ENCODE data around the gene GUK1. TPM values are rescaled to one million over a fixed set of nuclear protein-coding genes. Genes with fewer than 3 reads are reported as not detected.
"Not testable (repeated sequence)": the region's sequence is repeated elsewhere in the genome, so short reads cannot be mapped to it uniquely, and the experiment has no call there.

The GUK1 gene
- total and polyA plus RNA-seq, 4 donors, result 167 to 396 (median 347) TPM

DNA sequence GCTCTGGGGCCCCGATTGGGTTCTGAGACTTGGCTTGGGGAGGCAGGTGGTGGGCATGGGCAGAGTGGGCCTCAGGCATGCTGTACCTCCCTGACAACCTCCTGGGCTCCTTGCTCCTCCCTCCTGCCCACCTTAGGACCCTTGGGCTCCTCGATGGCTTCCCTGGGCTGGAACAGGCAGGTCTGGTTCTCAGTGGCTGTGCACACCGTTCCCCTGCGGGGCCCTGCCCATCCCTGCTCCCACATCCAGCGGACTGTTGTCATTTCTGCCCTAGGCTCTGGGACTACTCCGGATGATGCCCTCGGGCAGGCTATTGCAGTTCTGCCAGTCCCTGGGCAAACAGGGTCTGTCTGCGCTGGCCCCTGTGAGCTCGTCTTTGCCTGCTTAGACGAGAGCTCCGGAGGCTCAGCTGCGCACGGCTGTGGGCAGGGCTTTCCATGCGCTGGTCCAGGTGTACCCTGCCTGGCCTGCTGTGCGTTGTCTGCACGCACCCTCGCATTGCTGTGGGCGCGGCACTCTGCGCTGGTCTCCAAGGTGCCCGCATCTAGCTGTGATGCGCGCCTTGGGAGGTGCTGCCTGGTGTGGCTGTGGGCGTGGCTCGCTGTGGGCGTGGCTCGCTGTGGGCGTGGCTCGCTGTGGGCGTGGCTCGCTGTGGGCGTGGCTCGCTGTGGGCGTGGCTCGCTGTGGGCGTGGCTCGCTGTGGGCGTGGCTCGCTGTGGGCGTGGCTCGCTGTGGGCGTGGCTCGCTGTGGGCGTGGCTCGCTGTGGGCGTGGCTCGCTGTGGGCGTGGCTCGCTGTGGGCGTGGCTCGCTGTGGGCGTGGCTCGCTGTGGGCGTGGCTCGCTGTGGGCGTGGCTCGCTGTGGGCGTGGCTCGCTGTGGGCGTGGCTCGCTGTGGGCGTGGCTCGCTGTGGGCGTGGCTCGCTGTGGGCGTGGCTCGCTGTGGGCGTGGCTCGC lies 33.7 kb downstream of the GUK1 start:
- H3K4me1 ChIP-seq (ENCODE audit: control insufficient read depth, insufficient read depth, low read length); H3K9me3 ChIP-seq (ENCODE audit: control insufficient read depth, insufficient read depth, low read length); DNase-seq (ENCODE audit: low read depth in 4 of 6, low spot score in 6 of 6); H3K4me3 ChIP-seq (ENCODE audit: low read depth, low read length); H3K27me3 ChIP-seq (ENCODE audit: control insufficient read depth, insufficient read depth, low read length); H3K27ac ChIP-seq (ENCODE audit: low read depth, low read length): not testable (repeated sequence)
- 55% methylated on average over 29 of the region's 69 CpGs for WGBS (ENCODE audit: insufficient coverage)
- peaks cover 69% of the 10 kb centered on the region for H3K36me3 ChIP-seq (ENCODE audit: control insufficient read depth, insufficient read depth, low read length)

- Histone ChIP-seq H3K9me3 (ENCODE audit: control insufficient read depth, insufficient read depth, low read length) (no peaks in the 10 kb centered on the region), H3K4me1 (ENCODE audit: control insufficient read depth, insufficient read depth, low read length) (peaks cover 9% of the 10 kb centered on the region), H3K27me3 (ENCODE audit: control insufficient read depth, insufficient read depth, low read length) (no peaks in the 10 kb centered on the region), H3K36me3 (ENCODE audit: control insufficient read depth, insufficient read depth, low read length) (peaks cover 67% of the 10 kb centered on the region), H3K27ac (ENCODE audit: low read depth, low read length) (no peak overlapping the region), H3K4me3 (ENCODE audit: low read depth, low read length) (no peak overlapping the region)
- 85% methylated on average over 52 of the region's 52 CpGs for WGBS (ENCODE audit: insufficient coverage)
- no peak for DNase-seq (ENCODE audit: low read depth in 4 of 6, low spot score in 6 of 6)
Measured at GRCh38 chr1:228174482-228175315, 34.6 kb downstream of the GUK1 start.

DNA sequence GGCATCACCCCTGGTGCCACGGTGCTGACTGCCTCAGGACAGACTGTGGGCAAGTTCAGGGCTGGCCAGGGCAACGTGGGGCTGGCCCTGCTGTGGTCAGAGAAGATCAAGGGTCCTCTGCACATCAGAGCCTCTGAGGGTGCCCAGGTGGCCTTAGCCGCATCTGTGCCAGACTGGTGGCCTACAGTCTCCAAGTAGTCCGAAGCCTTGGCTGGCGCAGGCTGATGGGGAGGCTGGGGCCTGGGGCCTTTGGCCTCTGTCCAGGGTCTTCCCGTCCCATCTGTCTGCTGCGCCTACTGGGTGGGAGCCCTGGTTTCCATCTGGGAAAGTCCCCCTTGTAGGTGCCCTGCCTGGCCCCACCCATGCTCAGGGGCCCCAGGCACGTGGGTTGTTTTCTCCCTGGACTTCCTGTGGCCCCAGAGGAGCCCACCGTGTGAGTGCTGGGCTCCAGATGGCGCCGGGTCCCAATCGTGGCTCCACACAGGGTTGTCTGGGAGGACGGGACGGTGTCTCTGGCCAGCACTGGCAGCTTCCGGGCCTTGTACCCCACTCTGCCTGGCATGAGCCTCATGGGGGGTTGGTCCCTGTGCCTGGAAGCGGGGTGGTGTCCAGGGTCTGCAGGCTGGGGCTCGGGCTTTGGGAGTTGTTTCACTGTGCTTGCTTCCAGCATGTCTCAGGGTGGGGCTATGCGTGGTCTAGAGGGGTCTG lies 35.4 kb downstream of the GUK1 start:
- no peak overlapping the region for H3K4me3 ChIP-seq (ENCODE audit: low read depth, low read length)
- WGBS (ENCODE audit: insufficient coverage), result 93% methylated on average over 18 of the region's 18 CpGs
- DNase-seq (ENCODE audit: low read depth in 4 of 6, low spot score in 6 of 6), result no peak
- H3K27me3 ChIP-seq (ENCODE audit: control insufficient read depth, insufficient read depth, low read length), result no peaks in the 10 kb centered on the region
- H3K9me3 ChIP-seq (ENCODE audit: control insufficient read depth, insufficient read depth, low read length), result no peaks in the 10 kb centered on the region
- H3K4me1 ChIP-seq (ENCODE audit: control insufficient read depth, insufficient read depth, low read length), result peaks cover 9% of the 10 kb centered on the region
- no peak overlapping the region for H3K27ac ChIP-seq (ENCODE audit: low read depth, low read length)
- peaks cover 61% of the 10 kb centered on the region for H3K36me3 ChIP-seq (ENCODE audit: control insufficient read depth, insufficient read depth, low read length)

DNA sequence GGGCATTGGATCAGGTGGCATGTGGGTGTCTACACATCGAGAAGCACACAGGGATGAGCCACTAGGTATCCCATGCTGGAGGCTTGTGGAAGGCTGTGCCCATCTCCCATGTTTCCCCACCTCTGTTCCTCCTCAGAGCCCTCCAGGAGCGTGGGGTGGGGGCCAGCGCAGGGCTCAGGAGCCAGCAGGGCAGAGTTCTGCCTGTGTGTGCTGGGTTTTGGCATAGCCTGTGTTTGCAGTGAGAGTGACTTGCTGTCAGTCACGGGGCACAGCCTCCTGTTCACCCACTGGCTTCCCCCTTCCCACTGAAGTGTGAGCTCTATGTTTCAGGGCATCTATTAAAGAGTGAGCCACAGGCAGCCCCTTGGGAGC lies 35.9 kb downstream of the GUK1 start:
- Histone ChIP-seq H3K27me3 (ENCODE audit: control insufficient read depth, insufficient read depth, low read length) (no peaks in the 10 kb centered on the region), H3K4me1 (ENCODE audit: control insufficient read depth, insufficient read depth, low read length) (peaks cover 9% of the 10 kb centered on the region), H3K27ac (ENCODE audit: low read depth, low read length) (no peak overlapping the region), H3K9me3 (ENCODE audit: control insufficient read depth, insufficient read depth, low read length) (no peaks in the 10 kb centered on the region), H3K36me3 (ENCODE audit: control insufficient read depth, insufficient read depth, low read length) (peaks cover 56% of the 10 kb centered on the region), H3K4me3 (ENCODE audit: low read depth, low read length) (no peak overlapping the region)
- DNase-seq (ENCODE audit: low read depth in 4 of 6, low spot score in 6 of 6), result no peak
- WGBS (ENCODE audit: insufficient coverage), result 88% methylated on average over 1 of the region's 4 CpGs

GRCh38 chr1:228176461-228177182 lies 36.5 kb downstream of the GUK1 start:
- no peak overlapping the region for H3K4me3 ChIP-seq (ENCODE audit: low read depth, low read length)
- 91% methylated on average over 19 of the region's 19 CpGs for WGBS (ENCODE audit: insufficient coverage)
- no peaks in the 10 kb centered on the region for H3K27me3 ChIP-seq (ENCODE audit: control insufficient read depth, insufficient read depth, low read length)
- peaks cover 52% of the 10 kb centered on the region for H3K36me3 ChIP-seq (ENCODE audit: control insufficient read depth, insufficient read depth, low read length)
- H3K27ac ChIP-seq (ENCODE audit: low read depth, low read length), result no peak overlapping the region
- peaks cover 9% of the 10 kb centered on the region for H3K4me1 ChIP-seq (ENCODE audit: control insufficient read depth, insufficient read depth, low read length)
- no peak for DNase-seq (ENCODE audit: low read depth in 4 of 6, low spot score in 6 of 6)
- H3K9me3 ChIP-seq (ENCODE audit: control insufficient read depth, insufficient read depth, low read length), result no peaks in the 10 kb centered on the region

DNA sequence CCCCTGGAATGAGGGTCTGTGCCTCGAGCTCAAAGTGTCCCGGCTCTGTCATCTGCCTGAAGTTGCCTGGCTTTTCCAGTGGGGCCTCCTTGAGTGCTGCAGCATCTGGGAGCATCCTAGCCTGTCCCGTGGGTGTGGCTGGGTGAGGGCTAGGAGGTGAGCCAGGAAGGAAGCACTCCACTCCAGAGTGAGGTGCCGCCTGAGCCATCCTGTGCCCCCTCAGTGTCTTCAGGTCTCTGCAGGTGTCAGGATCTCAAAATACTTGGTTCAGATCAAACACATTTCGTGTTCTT lies 37.0 kb downstream of the GUK1 start:
- Histone ChIP-seq H3K36me3 (ENCODE audit: control insufficient read depth, insufficient read depth, low read length) (peaks cover 52% of the 10 kb centered on the region), H3K9me3 (ENCODE audit: control insufficient read depth, insufficient read depth, low read length) (no peaks in the 10 kb centered on the region), H3K27ac (ENCODE audit: low read depth, low read length) (no peak overlapping the region), H3K4me1 (ENCODE audit: control insufficient read depth, insufficient read depth, low read length) (peaks cover 9% of the 10 kb centered on the region), H3K4me3 (ENCODE audit: low read depth, low read length) (no peak overlapping the region), H3K27me3 (ENCODE audit: control insufficient read depth, insufficient read depth, low read length) (no peaks in the 10 kb centered on the region)
- 93% methylated on average over 3 of the region's 5 CpGs for WGBS (ENCODE audit: insufficient coverage)
- DNase-seq (ENCODE audit: low read depth in 4 of 6, low spot score in 6 of 6), result no peak

DNA sequence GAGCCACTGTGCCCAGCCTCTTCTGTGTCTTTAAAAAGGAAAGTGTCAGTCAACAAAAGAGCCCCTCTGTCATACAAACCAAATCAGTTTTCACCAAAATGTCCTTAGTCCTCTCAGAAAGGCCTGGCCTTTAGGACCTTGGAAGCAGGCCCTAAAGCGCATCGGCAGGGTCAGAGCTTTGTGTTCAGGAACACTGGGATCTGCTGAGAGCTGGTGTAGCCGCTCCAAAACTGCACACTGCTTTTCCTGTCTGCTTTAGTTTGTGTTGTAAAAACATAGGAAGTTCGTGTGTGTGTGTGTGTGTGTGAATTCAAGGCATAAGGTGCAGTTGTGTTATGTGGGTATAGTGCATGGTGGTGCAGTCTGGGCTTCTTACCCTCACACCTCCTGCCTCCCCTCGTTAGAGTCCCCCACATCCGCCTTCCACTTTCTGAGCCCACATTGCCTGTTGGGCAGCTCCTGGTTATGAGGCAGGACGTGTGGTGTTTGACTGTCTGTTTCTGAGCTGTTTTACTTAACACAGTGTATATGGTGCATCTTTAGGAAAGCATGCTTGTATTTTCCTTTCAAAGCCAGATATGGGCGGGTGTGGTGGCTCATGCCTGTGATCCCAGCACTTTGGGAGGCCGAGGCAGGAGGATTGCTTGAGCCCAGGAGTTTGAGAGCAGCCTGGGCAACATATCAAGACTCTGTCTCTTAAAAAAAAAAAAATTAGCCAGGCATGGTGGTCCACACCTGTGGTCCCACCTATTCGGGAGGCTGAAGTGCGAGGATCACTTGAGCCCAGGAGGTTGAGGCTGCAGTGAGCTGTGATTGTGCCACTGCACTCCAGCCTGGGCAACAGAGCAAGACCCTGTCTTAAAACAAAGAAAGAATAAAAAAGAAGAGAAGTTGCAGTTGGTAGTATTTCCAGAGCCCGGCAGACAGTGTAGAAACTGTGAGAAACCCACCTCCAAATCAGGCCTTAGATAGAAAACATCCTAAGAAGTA lies 37.9 kb downstream of the GUK1 start:
- Histone ChIP-seq H3K9me3 (ENCODE audit: control insufficient read depth, insufficient read depth, low read length) (no peaks in the 10 kb centered on the region), H3K36me3 (ENCODE audit: control insufficient read depth, insufficient read depth, low read length) (peaks cover 46% of the 10 kb centered on the region), H3K4me3 (ENCODE audit: low read depth, low read length) (no peak overlapping the region), H3K27ac (ENCODE audit: low read depth, low read length) (no peak overlapping the region), H3K27me3 (ENCODE audit: control insufficient read depth, insufficient read depth, low read length) (no peaks in the 10 kb centered on the region), H3K4me1 (ENCODE audit: control insufficient read depth, insufficient read depth, low read length) (peaks cover 9% of the 10 kb centered on the region)
- 84% methylated on average over 8 of the region's 12 CpGs for WGBS (ENCODE audit: insufficient coverage)
- no peak for DNase-seq (ENCODE audit: low read depth in 4 of 6, low spot score in 6 of 6)

DNA sequence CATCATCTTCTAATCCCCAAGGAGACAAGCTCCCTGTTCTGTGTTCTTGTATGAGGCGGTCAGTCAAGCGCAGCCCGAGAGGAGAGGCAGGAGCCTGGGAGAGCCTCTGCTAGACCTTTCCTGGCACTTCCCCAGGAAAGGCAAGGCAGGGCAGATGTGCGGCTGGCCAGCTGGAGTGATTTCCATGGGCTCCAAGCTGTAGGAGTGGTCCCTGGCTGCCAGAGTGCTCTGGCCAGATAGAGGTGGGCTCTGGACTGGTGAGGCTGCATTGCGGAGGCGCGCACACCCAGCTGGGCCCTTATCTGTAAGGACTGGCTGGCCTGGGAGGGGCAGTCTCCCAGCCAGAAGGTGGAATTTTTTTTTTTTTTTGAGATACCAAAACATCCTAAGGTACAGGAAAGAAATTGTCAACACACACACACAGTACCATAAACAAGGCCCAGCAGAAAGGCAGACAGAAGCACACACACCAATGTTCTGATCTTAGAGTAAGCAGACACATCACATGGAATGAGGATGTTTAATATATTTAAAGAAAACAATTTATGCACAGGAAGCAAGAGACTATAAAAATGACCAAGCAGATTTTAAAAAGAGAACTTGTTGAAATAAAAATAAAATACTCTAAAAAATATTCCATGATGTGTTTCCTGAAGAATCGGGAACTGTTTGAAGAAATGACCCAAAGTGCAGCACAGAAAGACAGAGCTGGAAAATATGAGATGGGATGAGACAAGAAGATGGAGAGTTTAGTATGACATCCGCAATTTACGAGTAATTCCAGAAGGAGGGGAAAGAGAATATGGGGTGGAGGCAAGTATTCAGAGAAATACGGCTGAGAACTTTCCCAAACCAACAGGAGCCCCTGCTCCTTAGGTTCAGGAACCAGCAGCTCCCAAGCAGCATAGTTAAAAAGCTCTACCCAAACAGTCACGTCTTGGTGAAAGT lies 38.9 kb downstream of the GUK1 start:
- H3K9me3 ChIP-seq (ENCODE audit: control insufficient read depth, insufficient read depth, low read length), result no peaks in the 10 kb centered on the region
- H3K4me1 ChIP-seq (ENCODE audit: control insufficient read depth, insufficient read depth, low read length), result peaks cover 9% of the 10 kb centered on the region
- 94% methylated on average over 9 of the region's 12 CpGs for WGBS (ENCODE audit: insufficient coverage)
- no peak overlapping the region for H3K4me3 ChIP-seq (ENCODE audit: low read depth, low read length)
- H3K27ac ChIP-seq (ENCODE audit: low read depth, low read length), result no peak overlapping the region
- no peak for DNase-seq (ENCODE audit: low read depth in 4 of 6, low spot score in 6 of 6)
- H3K36me3 ChIP-seq (ENCODE audit: control insufficient read depth, insufficient read depth, low read length), result peaks cover 37% of the 10 kb centered on the region
- no peaks in the 10 kb centered on the region for H3K27me3 ChIP-seq (ENCODE audit: control insufficient read depth, insufficient read depth, low read length)
